IMR-90 (cell line): ENCODE measurements around the gene PTPRG. TPM values are rescaled to one million over a fixed set of nuclear protein-coding genes. Genes with fewer than 3 reads are reported as not detected.

Experiments used
- ATAC-seq: fragments of 200-7000 bp; cut with Tn5 transposase; 2 replicates; pipeline ENCODE4 v1.9.1; 2020; ENCODE audit warnings: low read depth, mild to moderate bottlenecking, moderate library complexity
- BruUV-seq: library from RNA; stranded (reverse); fragments of 400-500 nt; replicated peaks from 2 replicates; lab custom pipeline; 2021; lab: Mats Ljungman, UMichigan
- CTCF ChIA-PET: fragments of 300-600 bp; formaldehyde crosslinking; extraction: SDS; loops from one replicate; lab custom pipeline; 2021; ENCODE audit warnings: antibody characterized with exemption; lab: Yijun Ruan, JAX
- POLR2A ChIA-PET: fragments of 300-600 bp; sonication (Branson Sonifier 250); formaldehyde crosslinking; loops from one replicate; lab custom pipeline; 2022; ENCODE audit warnings: antibody characterized with exemption; ENCODE audit not compliant: unreplicated experiment; lab: Charles Lee
- DNase-seq: peaks from one replicate; pipeline ENCODE4 v3.0.0; 2013
- H2AFZ ChIP-seq: replicated peaks from 2 replicates; pipeline ENCODE3; 2013; ENCODE audit warnings: low read length, mild to moderate bottlenecking; ENCODE audit not compliant: poor library complexity
- H2AK5ac ChIP-seq: 2 replicates; pipeline ENCODE4 v1.6.1; 2013; ENCODE audit warnings: low read depth, low read length, inconsistent platforms
- H2AK9ac ChIP-seq: replicated peaks from 2 replicates; pipeline ENCODE3; 2013; ENCODE audit warnings: mild to moderate bottlenecking, low read depth, low read length, moderate library complexity; ENCODE audit not compliant: poor library complexity
- H2BK120ac ChIP-seq: 2 replicates; pipeline ENCODE4 v1.6.1; 2013; ENCODE audit warnings: low read depth, low read length, inconsistent platforms
- H2BK15ac ChIP-seq: 3 replicates; pipeline ENCODE4 v1.6.1; 2013; ENCODE audit warnings: low read depth, low read length, inconsistent platforms
- H2BK20ac ChIP-seq: 2 replicates; pipeline ENCODE4 v1.6.1; 2013; ENCODE audit warnings: low read depth, mild to moderate bottlenecking, inconsistent platforms, low read length, moderate library complexity
- H2BK5ac ChIP-seq: 2 replicates; pipeline ENCODE4 v1.6.1; 2013; ENCODE audit warnings: mild to moderate bottlenecking, low read depth, low read length, inconsistent platforms; ENCODE audit not compliant: poor library complexity, severe bottlenecking
- H3K14ac ChIP-seq: replicated peaks from 2 replicates; pipeline ENCODE4 v1.6.1; 2013; ENCODE audit warnings: low read depth, low read length, inconsistent platforms
- H3K18ac ChIP-seq: 2 replicates; pipeline ENCODE4 v1.6.1; 2013; ENCODE audit warnings: low read depth, low read length, control low read depth
- H3K23ac ChIP-seq: 2 replicates; pipeline ENCODE4 v1.6.1; 2013; ENCODE audit warnings: low read depth, low read length, inconsistent platforms
- H3K27ac ChIP-seq: 2 replicates; pipeline ENCODE4 v1.5.1; 2013; ENCODE audit warnings: mild to moderate bottlenecking, control low read depth, low read length; ENCODE audit not compliant: insufficient read depth
- H3K27me3 ChIP-seq: 2 replicates; pipeline ENCODE4 v1.6.1; 2013; ENCODE audit warnings: low read length; ENCODE audit not compliant: control insufficient read depth, insufficient read depth
- H3K36me3 ChIP-seq: 2 replicates; pipeline ENCODE4 v1.6.1; 2013; ENCODE audit warnings: low read length, mixed read lengths; ENCODE audit not compliant: control insufficient read depth, insufficient read depth
- H3K4ac ChIP-seq: 2 replicates; pipeline ENCODE4 v1.6.1; 2013; ENCODE audit warnings: low read depth, low read length, inconsistent platforms
- H3K4me1 ChIP-seq: 2 replicates; pipeline ENCODE4 v1.6.1; 2013; ENCODE audit warnings: low read length, mixed read lengths; ENCODE audit not compliant: control insufficient read depth, insufficient read depth
- H3K4me2 ChIP-seq: 2 replicates; pipeline ENCODE4 v1.6.1; 2013; ENCODE audit warnings: low read depth, mild to moderate bottlenecking, control low read depth, low read length, moderate library complexity
- H3K4me3 ChIP-seq: 2 replicates; pipeline ENCODE4 v1.5.1; 2013; ENCODE audit warnings: low read depth, mild to moderate bottlenecking, control low read depth, low read length, moderate library complexity; ENCODE audit not compliant: insufficient read depth
- H3K56ac ChIP-seq: 2 replicates; pipeline ENCODE4 v1.6.1; 2013; ENCODE audit warnings: low read length, inconsistent platforms; ENCODE audit not compliant: insufficient read depth; ENCODE audit errors: extremely low read depth
- H3K79me1 ChIP-seq, 2 experiments: 2 replicates each; pipeline ENCODE4 v1.6.1; 2013; ENCODE audit warnings: low read length in 2 of 2, inconsistent platforms in 1 of 2, low read depth in 1 of 2
- H3K9ac ChIP-seq: 2 replicates; pipeline ENCODE4 v1.6.1; 2013; ENCODE audit warnings: low read depth, low read length, control low read depth
- H3K9me1 ChIP-seq: 2 replicates; pipeline ENCODE4 v1.6.1; 2013; ENCODE audit warnings: low read length, inconsistent platforms; ENCODE audit not compliant: insufficient read depth
- H3K9me3 ChIP-seq: 2 replicates; pipeline ENCODE4 v1.6.1; 2013; ENCODE audit warnings: low read length; ENCODE audit not compliant: control insufficient read depth, insufficient read depth
- H4K20me1 ChIP-seq: 2 replicates; pipeline ENCODE4 v1.6.1; 2013; ENCODE audit warnings: low read length, inconsistent platforms; ENCODE audit not compliant: insufficient read depth
- H4K5ac ChIP-seq: 2 replicates; pipeline ENCODE4 v1.6.1; 2013; ENCODE audit warnings: mild to moderate bottlenecking, low read depth, low read length, control low read depth
- H4K8ac ChIP-seq, 2 experiments: 2 replicates each; pipeline ENCODE4 v1.6.1; 2013; ENCODE audit warnings: low read depth in 2 of 2, low read length in 2 of 2, control low read depth in 1 of 2, inconsistent platforms in 1 of 2
- H4K91ac ChIP-seq: 2 replicates; pipeline ENCODE4 v1.6.1; 2013; ENCODE audit warnings: low read depth, low read length, inconsistent platforms; ENCODE audit not compliant: insufficient read depth
- NFE2L2 ChIP-seq: fragments of 150-350 bp; IDR thresholded peaks from 2 replicates; pipeline ENCODE4 v1.6.1; 2016; ENCODE audit warnings: low read depth, mild to moderate bottlenecking, low read length
- RAD21 ChIP-seq: IDR thresholded peaks from 2 replicates; pipeline ENCODE4 v1.6.1; 2012; ENCODE audit warnings: low read length, improper control_type of control experiment
- WGBS, 2 experiments: methylation state at CpG; one replicate each; pipeline versions ENCODE4 v1.1.5 to v1.1.7; 2013; ENCODE audit warnings: missing lambda C conversion rate in 2 of 2; ENCODE audit not compliant: insufficient read length in 1 of 2; ENCODE audit errors: extremely low coverage in 2 of 2; 5-methylcytosine and 5-hydroxymethylcytosine counted together
- dilution Hi-C: fragments of 300-500 bp; cut with HindIII; formaldehyde crosslinking; loops from one replicate; pipeline ENCODE4 v1.14.3; 2018; ENCODE audit warnings: low sequenced_read_pairs; ENCODE audit not compliant: unreplicated experiment
- in situ Hi-C: fragments of 300-500 bp; cut with MboI; formaldehyde crosslinking; loops from 3 replicates; pipeline ENCODE4 v1.14.3; 2019; ENCODE audit warnings: low sequenced_read_pairs, inconsistent platforms, mixed read lengths
- intact Hi-C: fragments of 100-400 bp; cut with micrococcal nuclease; formaldehyde crosslinking; loops from 2 replicates; pipeline ENCODE4 v1.10.0; 2022
- polyA plus RNA-seq, 3 experiments: library from polyadenylated mRNA; depleted of rRNA; stranded (reverse); fragments of >200 nt; gene quantifications; 2 replicates each; pipeline ENCODE4 v1.2.3, GENCODE V29; 2012; ENCODE audit warnings: low replicate concordance in 1 of 3
- total RNA-seq: library from RNA; depleted of rRNA; stranded (reverse); fragments of >200 nt; gene quantifications from 2 replicates; pipeline ENCODE4 v1.2.3, GENCODE V29; 2012

The PTPRG gene
- total and polyA plus RNA-seq, 2 of the 4 experiments (the other 2 are of a cell fraction): 7.7 to 31.0 TPM

- no TSS peak for BruUV-seq
- DNase-seq (no peak), ATAC-seq (no peak)
- no peak overlapping the region for H3K4me3 ChIP-seq
- POLR2A ChIA-PET: no interaction called here
- no peaks in the 10 kb centered on the region for H3K36me3 ChIP-seq
- H4K8ac ChIP-seq: no peak overlapping the region
- H3K4me2 ChIP-seq: no peak overlapping the region
- no peak overlapping the region for H2BK120ac ChIP-seq
- H4K91ac ChIP-seq: no peak overlapping the region
- 0 out of 2 replicates have a peak, but pooled peaks cover 3% of the 10 kb centered on the region for H4K20me1 ChIP-seq
- H2AK9ac ChIP-seq: no peak overlapping the region
- H3K18ac ChIP-seq: no peak overlapping the region
- no peak overlapping the region for H3K23ac ChIP-seq
- no peak overlapping the region for H3K27ac ChIP-seq
- no peak overlapping the region for H3K9ac ChIP-seq
- peaks cover 3% of the 10 kb centered on the region for H3K4me1 ChIP-seq
- H2BK5ac ChIP-seq: no peak overlapping the region
- no peak overlapping the region for H3K4ac ChIP-seq
- no peak overlapping the region for H3K14ac ChIP-seq
- H2AK5ac ChIP-seq: no peak overlapping the region
- H3K9me1 ChIP-seq: peaks cover 5% of the 10 kb centered on the region; the same call in 1 of the 2 replicates
- H2AFZ ChIP-seq: no peak overlapping the region
- no CpG with 5 or more reads among the region's 1 CpG for whole genome bisulfite sequencing, 2 experiments
- H2BK15ac ChIP-seq: no peak overlapping the region
- TF ChIP-seq NFE2L2: no peak
- no peak for TF ChIP-seq RAD21
- in situ Hi-C loops: no loop called here
- H3K56ac ChIP-seq: no peak overlapping the region
- H2BK20ac ChIP-seq: no peak overlapping the region
- intact Hi-C loops: no loop called here
- dilution Hi-C loops: no loop called here
- no peaks in the 10 kb centered on the region for H3K79me1 ChIP-seq
- no peak overlapping the region for H4K5ac ChIP-seq
- CTCF ChIA-PET: interaction anchor here (0.7 to 1.0 kb wide), 2 partner anchors 9 to 16 kb away, joined by 3 read pairs; no protein-coding TSS in a partner anchor
- no peaks in the 10 kb centered on the region for H3K27me3 ChIP-seq
- no peaks in the 10 kb centered on the region for H3K9me3 ChIP-seq
Measured at GRCh38 chr3:62246985-62247384, 685.6 kb downstream of the PTPRG start.
